DOHH2 (cell line): ENCODE measurements around the gene MACROD2.

Experiments
- EZH2phosphoT487 ChIP-seq: fragments of 200-600 bp; sonication (generic); IDR thresholded peaks from 2 replicates; pipeline ENCODE4 v1.6.1; 2017; ENCODE audit warnings: borderline replicate concordance, mild to moderate bottlenecking, antibody characterized with exemption, low read length, moderate library complexity, mixed read lengths
- TF ChIP-seq, protein P1 (sequence below): fragments of 200-600 bp; sonication (generic); IDR thresholded peaks from one replicate; pipeline ENCODE4 v1.5.1; 2014; ENCODE audit warnings: antibody characterized with exemption, mild to moderate bottlenecking, low read depth, low read length; ENCODE audit not compliant: poor library complexity, severe bottlenecking

DNA sequence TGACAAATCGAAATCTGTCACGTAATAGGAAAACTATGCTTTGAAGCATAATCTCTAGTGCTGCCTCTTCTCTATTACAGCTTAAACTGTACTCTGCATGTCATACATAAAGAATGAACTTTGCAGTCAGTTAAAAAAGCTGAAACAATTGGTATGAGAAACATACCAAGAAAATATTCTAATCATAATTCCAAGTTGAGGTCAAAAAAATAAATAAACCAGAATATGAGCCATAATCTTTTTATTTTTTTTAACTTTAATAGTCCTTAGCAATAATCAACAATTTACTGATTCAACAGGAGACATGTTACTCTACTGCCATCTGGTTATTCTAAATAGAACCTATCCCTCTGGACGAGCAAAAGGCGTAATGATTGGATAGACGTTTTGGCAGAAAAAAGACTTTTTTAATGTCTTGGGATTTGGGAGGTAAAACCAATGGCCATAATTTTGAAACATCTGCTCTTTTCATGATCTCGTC, 566.5 kb downstream of the MACROD2 start:
- TF ChIP-seq, protein P1, sequence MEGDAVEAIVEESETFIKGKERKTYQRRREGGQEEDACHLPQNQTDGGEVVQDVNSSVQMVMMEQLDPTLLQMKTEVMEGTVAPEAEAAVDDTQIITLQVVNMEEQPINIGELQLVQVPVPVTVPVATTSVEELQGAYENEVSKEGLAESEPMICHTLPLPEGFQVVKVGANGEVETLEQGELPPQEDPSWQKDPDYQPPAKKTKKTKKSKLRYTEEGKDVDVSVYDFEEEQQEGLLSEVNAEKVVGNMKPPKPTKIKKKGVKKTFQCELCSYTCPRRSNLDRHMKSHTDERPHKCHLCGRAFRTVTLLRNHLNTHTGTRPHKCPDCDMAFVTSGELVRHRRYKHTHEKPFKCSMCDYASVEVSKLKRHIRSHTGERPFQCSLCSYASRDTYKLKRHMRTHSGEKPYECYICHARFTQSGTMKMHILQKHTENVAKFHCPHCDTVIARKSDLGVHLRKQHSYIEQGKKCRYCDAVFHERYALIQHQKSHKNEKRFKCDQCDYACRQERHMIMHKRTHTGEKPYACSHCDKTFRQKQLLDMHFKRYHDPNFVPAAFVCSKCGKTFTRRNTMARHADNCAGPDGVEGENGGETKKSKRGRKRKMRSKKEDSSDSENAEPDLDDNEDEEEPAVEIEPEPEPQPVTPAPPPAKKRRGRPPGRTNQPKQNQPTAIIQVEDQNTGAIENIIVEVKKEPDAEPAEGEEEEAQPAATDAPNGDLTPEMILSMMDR = no peak
- TF ChIP-seq EZH2phosphoT487 = no peak
